HL-60/S4 (cell line): ENCODE results near the gene DNAJB14.
"Not testable (repeated sequence)": the region's sequence is repeated elsewhere in the genome, so short reads cannot be mapped to it uniquely, and the experiment has no call there.

ENCODE experiments used
- in situ Hi-C: fragments of 300-500 bp; cut with MboI; formaldehyde crosslinking; loops from 2 replicates; pipeline ENCODE4 v1.14.3; 2022; ENCODE audit warnings: low sequenced_read_pairs

The DNAJB14 gene

DNA sequence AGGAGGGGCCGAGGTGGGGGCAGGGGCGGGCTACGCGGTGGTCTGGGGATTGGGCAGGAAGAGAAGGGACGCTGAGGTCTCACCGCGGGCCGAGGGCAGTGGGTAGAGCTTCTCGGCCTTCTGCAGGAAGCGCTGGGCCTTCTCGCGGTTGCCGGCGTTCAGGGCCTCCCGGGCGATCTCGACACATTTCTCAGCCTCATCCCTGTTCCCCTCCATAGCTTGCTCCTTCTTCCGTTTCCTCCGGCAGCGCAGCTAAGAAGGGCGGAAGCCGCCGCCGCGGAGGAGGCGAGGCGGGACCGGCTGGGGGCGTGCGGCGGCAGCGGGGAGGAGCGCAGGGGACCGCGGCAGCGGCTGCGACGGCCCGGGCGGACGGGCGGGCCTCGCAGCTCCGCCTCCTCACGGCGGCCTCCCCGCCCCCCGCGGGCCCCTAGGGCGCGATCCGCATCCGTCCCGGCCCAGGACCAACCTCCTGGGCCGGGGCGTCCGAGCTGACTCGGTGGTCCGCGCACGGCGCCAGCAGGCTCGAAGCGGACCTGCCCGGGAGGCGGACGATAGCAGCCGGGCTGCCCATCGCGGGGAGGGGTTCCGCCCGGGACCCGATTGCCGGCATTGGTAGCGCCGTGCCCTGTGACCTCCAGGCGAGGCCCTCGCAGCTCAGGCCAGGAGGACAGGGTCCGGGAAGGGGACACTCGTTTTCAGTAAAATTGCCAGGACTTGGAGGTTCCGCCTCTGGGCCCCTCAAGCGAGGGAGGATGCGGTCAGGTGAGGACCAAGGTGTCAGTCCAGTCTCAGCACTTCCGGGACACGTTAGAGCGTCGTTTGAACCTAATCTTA, at the start of gene DNAJB14:
Gene DNAJB14 (minus strand): TSS at position 263 of the 834 bp plus-strand sequence. CDS start 47 bp downstream, at position 216.
- in situ Hi-C loops = no loop called here

DNA sequence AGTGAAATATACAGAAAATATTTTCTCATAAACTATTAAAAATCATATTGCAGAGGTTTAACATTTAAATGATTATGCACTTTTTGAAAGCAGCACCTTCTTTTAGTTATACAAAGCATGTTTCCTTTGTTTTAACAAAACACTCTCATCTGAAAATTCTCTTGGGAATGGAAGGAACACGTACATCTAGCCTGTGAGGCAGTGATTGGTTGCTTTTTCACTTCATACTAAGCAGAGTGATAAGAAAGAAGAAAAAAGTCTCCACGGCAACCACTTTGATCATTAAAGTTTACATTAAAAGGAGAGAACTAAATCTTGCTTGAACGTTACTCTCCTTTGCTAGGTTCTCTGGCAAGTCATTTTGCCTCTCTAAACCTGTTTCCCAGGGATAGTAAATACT, 45.3 kb upstream of the DNAJB14 start:
- in situ Hi-C loops = no loop called here

DNA sequence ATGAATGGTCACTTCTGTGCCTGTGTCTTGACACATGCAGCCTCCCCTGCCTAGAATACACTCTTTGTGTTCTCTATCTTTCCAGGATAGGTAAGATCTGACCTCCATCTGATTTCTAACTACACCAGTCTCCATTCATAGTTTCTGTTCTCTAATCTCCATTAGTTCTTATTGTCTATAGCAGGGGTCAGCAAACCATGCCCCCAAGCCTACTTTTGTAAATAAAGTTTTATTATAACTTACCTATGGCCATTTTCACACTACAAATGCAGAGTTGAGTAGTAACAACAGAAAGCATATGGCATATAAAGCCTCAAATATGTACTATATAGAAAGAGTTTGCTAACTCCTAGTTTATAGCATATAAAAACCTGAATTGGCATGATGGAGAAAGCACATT, 41.3 kb upstream of the DNAJB14 start:
- in situ Hi-C loops = no loop called here

DNA sequence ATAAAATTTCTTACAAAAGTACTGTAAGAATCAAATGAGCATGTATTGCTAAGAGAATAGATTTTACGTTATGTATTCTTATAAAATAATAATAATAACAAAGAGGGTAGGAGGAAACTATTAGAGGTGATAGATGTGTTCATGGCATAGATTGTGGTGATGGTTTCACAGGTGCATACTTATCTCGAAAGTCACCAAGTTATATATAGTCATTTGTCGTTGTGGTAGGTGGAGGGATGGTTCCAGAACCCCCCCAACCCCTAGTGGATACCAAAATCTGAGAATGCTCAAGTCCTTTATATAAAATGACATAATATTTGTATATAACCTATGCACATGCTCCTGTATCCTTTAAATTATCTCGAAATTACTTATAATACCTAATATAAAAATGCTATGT, 40.4 kb upstream of the DNAJB14 start:
- in situ Hi-C loops = no loop called here

DNA sequence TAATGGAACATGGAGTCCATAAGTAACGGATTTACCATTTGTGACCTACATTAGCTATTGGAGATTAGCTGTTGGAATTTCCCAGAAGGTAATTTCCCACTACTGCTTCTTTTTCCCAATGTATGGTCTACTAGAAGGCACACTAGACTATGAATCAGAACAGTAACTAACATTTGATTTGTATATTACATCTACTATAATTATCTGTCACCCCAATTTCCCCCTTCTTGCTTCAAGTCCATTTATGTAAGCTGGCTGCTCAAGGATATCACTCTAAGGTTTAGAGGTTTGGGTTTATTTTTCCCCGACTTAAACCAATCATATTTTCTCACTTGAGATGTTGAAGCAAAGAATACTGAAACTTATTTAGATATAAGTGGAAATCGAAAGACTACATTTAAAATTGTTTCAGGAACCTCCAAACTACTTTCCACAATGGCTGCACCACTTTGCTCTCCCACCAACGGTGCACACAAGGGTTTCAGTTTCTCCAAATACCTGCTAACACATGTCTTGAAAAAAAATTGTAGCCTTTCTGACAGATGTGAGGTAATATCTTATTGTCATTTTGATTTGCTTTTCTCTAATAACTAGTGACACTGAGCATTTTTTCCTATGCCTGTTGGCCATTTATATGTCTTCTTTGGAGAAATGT, 37.0 kb upstream of the DNAJB14 start:
- in situ Hi-C loops = no loop called here

DNA sequence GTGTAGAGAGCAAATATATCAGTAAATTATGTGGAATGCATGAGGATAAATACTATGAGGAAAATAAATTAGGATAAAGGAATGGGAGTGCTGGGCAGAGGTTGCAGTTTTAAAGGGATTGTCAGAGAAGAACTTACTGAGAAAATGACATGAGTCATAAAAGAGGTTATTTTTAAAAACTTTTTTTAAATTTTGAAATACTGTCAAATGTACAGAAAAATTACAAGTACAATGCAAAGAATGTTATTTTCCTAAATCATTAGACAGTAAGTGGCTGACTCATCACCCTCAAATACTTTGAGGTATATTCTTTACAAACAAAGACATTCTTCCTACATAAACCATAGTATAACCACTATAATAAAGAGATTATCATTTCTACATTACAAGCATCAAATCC, 33.5 kb upstream of the DNAJB14 start:
- in situ Hi-C loops = no loop called here

DNA sequence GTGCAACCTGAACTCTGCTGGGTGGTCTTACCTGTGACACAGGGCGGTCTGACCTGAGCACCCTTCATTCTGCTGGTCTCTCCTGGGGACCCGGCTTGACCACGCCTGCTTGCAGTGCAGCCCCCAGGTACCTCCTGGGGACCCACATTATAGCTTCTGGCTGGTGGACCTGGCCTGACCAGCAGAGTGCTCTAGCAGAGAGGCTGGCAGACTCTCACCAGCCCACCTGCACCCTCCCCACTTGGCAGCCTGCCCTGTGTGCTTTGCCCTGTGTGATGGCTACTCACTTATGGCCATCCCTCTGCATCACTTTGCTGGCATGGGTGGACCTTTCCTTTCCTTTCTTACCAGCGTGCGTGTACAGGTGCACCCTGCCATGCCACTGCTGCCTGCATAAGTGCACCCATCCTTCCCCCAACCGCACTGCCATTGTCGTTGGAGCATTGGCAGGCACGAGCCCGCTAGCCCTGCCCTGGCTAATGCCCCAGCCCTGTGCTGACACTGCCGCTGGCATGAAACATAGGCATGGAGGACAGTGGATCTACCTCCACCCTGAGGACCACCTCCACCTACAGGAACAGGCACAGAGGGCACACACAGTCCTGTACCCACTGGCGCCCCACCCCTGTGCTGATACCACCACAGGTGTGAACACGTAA, 25.2 kb upstream of the DNAJB14 start:
- in situ Hi-C loops = no loop called here

DNA sequence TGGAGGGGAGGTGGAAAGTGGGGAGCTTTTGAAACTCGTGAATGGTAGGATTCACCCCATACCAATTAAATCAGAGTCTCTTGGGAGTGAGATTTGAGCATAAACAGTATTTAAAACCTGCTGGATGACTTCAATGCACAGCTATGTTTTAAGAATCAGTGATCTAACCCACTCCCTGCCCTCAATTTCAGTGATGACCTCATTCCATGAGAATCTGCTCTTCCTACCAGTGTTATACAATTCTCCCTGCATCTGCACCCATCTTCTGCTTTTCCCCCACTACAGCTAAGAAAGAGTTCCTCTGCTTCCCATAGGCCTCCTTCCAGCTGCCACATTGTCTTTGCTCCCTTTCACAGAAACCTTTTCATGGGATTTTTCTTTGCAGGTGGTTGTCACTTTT, 21.9 kb upstream of the DNAJB14 start:
- in situ Hi-C loops = no loop called here

DNA sequence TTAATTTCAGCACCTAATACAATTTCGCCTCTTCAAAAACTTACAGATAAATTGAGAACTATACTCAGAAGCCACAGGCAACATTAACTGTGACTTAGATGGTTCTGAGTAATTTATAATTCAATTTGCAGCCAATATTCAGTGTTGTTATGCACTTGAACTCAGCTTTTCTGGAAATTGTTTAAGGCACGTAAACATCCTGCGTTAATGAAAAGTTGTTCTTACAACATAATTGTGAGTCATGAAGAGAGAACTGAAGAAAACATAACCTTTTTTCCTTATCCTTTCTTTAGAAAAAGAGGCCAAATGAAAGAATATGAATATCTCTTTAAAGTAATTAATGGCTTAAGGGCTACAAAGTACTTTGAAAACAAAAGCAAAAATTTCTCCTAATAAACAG, 20.3 kb upstream of the DNAJB14 start:
- in situ Hi-C loops = no loop called here

DNA sequence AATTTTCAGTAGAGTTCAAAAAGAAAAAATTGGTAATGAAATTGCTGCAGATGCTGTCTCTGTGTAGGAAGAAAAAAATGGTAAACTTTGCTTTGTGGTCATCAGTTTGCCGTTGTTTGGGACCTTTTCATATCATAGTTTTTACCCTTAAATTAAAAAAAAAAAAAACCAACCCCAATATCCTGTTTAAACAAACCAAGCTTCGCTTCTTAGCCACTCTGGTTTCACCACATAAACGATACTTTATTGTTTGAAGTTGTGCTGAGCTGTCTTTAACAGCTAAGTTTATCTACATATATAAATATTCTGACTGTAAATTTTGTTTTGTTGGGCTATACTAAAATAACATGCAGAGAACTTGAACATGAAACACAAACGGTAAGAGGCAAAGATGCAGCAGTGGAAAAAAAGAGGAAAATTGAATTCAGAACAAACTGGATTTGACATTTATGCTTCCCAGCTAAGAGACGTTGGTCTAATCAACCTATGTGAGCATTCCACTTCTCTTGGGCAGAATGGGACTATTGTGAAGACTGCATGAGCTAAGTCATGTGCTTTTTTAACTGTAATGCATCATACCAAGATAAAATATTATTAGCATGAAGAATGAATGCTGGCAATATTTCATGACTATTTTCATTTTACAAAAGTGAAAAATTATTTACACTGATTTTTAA, 19.4 kb upstream of the DNAJB14 start:
- in situ Hi-C loops = no loop called here

DNA sequence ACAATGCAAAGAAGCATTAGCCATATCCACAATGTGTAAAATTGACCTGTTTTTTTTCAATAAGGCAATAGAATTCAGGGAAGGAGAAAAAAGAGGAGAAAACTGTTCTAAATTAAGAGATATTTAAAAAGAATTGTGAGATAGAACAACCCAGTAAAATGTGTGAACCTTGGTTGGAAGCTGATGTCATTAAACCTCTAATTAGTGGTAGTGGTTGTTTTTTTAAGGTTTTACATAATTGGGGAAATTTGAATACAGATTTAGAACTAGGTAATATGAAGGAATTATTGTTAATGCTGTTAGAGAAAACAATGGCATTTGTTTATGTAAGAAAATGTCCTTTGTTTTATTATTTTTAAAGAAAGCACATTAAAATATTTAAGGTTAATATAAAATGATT, 18.8 kb upstream of the DNAJB14 start:
- in situ Hi-C loops = no loop called here

DNA sequence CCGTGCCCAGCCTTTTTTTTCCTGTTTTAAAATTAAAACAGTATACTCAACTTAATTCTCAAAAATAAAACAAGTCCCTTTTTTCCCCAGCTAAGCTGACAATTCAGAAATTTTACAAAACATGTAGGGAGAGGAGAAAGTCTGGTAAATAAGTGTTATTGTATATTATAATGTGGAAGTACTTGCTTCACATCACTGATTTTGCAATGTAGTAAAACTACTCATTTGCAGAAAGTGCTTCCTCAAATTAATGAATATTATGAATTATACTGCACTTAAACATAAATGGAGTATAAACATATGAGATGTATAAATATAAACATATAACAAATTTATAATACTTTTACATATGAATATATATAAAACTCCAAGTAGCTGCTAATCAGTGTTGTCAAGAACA, 15.3 kb upstream of the DNAJB14 start:
- in situ Hi-C loops = no loop called here

DNA sequence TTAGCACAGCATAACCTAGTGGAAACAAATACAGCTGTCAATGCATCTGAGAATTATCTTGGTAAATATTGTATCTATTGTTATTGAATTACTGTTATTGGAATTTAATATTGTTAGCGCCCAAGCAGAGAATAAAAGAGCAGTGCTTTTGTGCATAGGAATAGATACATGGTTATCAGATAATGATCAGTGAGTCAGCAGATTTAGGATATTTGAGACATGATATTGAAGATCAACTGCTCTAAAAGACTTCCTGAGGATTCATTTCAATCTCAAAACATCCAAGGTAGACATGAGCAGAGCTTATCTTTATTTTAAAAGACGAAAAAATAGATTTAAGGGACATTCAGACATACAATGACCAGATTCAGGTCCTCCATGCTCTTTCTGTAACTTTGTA, 14.2 kb upstream of the DNAJB14 start:
- in situ Hi-C loops = no loop called here

DNA sequence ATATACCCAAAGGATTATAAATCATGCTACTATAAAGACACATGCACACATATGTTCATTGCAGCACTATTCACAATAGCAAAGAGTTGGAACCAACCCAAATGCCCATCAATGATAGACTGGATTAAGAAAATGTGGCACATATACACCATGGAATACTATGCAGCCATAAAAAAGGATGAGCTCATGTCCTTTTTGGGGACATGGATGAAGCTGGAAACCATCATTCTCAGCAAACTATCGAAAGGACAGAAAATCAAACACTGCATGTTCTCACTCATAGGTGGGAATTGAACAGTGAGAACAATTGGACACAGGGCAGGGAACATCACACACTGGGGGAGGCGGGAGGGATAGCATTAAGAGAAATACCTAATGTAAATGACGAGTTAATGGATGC, 11.8 kb upstream of the DNAJB14 start:
- in situ Hi-C loops = not testable (repeated sequence)

DNA sequence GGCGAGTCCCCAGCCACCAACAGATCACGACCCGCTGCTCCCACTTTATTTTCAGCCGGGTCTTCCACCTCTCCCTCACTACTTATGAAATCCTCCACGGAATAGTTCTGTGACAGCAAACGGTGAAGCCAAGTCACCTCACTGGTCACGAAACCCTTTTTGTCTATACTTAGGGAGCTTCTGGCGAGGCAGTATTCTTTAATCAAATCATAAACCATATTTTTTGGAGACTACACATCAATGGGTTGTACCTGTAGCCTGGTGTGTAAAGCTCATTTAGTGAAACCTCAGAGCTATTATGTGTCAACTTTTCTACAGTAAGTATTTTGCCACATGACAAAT, 4.5 kb upstream of the DNAJB14 start:
- in situ Hi-C loops = no loop called here

DNA sequence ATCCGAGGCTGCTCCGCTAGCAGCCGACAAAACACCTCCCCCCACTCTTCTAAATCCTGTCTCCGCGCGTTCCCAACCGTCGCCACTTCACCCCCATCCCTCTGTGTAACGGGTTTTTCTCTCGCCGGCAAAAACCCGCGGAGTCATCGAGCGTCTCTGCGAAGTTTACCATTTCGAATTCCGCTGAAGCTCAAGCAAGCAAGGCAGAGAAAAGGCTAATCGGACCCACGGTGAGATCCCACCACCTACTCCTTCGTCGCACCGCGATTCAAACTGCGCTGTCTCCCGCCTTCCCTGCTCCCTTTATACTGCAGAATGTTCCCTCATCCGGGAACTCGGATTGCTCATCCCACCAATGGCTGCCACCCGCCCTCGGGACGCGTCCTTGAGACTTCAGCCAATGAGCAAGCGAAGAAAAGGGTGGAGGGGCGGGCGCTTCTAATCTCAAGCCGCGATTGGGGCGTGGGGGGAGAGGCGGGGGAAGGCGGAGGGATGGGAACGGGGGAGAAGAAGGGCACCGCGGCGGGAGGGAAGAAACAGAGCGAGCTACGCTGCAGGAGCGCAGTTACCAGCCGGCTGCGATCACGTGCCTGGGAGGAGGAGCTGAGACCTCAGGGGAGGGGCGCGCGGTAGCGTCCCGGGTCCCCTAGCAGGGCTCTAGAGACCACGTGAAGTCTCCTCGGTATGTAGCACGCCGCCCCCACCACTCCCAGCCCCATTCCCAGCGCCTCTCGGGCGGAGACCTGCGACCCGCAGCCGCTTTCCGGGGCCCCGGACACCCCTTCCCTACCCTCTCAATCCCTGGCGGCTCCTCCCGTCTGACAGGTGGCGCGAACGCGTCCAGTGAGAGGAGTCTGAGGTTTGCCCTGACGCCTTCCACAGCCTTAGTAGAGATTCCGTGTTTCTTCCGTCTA, 3.8 kb upstream of the DNAJB14 start, which contains the start of gene H2AZ1:
Gene H2AZ1 (minus strand): TSS at position 277 of the 914 bp plus-strand sequence. CDS start 105 bp downstream, at position 172.
- in situ Hi-C loops = no loop called here

DNA sequence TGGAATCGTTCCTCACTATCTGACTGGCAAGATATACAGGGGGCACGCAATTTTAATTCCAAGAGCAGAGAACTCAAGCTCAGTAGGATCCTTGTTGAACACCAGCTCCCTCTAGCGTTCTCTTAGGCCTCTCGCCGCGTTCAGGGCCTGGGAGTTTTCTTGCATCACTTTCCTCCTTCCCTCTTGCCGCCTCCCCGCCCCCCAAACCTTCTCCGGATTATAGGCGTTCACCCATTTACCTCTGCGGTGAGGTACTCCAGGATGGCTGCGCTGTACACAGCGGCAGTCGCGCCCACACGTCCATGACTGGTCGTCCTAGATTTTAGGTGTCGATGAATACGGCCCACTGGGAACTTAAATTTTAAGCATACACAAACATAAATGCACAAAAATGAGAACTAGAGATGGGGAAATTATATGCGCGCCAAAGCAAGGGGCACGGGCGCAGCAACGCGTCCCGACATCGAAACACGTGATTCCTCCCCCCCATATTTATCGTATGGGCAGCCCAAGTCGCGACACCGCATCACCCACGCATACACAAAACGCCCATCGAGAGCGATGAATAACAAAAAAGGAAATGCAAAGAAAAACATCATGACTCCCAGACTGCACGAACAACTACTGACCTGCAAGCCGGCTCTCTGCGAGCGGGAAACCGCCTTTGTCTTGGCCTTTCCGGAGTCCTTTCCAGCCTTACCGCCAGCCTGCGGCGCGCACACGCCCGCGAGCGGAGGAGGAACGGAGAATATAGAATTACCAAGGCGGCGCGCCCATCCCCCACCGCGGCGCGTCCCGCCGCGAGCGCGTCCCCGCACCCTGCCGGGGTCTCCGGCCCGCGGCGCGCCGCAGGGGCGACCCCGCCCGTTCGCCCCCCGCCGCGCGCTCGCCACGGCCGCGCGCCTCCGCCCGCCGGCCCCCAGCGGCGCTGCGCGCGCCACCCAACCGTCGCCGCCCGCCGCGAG, 2.9 kb upstream of the DNAJB14 start:
- in situ Hi-C loops = no loop called here

DNA sequence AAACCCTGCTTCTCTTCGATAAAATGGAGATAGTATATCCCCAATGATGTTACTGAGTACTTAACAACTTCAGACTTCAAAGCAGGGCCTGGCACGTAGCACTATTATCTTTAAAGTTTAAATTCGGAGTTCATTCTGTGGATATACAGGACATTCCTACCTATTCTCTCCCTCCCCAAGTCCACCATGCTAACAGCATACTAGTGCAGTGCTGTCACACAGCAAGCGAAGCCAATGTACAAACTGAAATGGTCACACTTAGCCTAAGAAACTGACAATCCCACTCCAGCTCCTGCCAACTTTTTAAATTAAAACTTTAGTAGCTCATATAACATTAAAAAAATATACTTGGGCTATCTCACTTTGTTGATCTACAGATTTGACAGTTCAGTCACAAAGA, 1.2 kb upstream of the DNAJB14 start:
- in situ Hi-C loops = no loop called here

DNA sequence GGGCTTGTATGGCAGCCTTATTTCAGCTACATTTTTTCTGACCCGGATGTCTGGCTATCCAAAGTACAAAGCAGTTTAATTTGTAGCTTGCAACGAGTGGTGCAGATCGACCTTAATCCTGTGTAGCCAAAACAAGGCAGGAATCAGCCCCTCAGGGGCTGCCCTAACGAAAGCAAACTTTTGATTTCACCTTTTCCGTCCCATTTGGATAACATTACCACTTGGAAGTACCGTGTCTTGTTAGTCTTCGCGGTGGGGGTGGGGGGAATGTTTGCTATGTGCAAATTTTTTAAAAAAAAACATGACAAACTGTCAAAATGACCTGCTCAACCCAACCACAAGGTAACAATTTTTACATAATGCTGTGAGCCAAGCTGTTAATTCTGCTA, 766 bp upstream of the DNAJB14 start:
- in situ Hi-C loops = no loop called here
